ENCODE measurements around the gene ATP5F1D. TPM values are rescaled to one million over a fixed set of nuclear protein-coding genes. Genes with fewer than 3 reads are reported as not detected.

Gene ATP5F1D
- total RNA-seq, 1 experiment from 2014 or later: 102 TPM

DNA sequence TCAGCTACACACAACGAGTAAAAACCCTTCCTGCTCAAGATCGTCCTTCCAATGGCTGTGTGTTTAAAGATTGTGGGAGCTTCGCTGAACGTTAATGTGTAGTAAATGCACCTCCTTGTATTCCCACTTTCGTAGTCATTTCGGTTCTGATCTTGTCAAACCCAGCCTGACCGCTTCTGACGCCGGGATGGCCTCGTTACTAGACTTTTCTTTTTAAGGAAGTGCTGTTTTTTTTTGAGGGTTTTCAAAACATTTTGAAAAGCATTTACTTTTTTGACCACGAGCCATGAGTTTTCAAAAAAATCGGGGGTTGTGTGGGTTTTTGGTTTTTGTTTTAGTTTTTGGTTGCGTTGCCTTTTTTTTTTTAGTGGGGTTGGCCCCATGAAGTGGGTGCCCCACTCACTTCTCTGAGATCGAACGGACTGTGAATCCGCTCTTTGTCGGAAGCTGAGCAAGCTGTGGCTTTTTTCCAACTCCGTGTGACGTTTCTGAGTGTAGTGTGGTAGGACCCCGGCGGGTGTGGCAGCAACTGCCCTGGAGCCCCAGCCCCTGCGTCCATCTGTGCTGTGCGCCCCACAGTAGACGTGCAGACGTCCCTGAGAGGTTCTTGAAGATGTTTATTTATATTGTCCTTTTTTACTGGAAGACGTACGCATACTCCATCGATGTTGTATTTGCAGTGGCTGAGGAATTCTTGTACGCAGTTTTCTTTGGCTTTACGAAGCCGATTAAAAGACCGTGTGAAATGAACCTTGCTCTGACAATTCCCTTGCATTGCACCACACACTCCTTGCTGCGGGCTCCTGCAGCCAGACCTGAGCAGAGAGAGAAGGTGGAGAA lies 31.1 kb downstream of the ATP5F1D start:
- Histone ChIP-seq H2AFZ (ENCODE audit: low read length) (no peak overlapping the region), H3F3A (ENCODE audit: low read length, unreplicated experiment) (no peaks in the 10 kb centered on the region), H3K27me3 (ENCODE audit: low read length) (no peaks in the 10 kb centered on the region), H4K20me1 (ENCODE audit: low read length) (no peaks in the 10 kb centered on the region), H3K79me2 (ENCODE audit: low read length) (peaks cover 73% of the 10 kb centered on the region), H3K9me3 (ENCODE audit: low read length) (no peaks in the 10 kb centered on the region), H3K4me2 (ENCODE audit: low read length) (peak overlapping the region; percentile 98), H3K9ac (ENCODE audit: low read length) (peak overlapping the region; percentile 85), H3K4me3 (ENCODE audit: low read length) (peak overlapping the region; percentile 71), H3K36me3 (ENCODE audit: low read depth, low read length) (peaks cover 6% of the 10 kb centered on the region; the same call in 1 of the 2 replicates), H3K9me2 (replicated peaks; ENCODE audit: low read length) (no peaks in the 10 kb centered on the region), H3K27ac (ENCODE audit: low read length) (peak overlapping the region; percentile 17; the same call in 1 of the 2 replicates), H3K4me1 (ENCODE audit: insufficient read depth, low read length) (peaks cover 70% of the 10 kb centered on the region)
- intact Hi-C loops (cut with micrococcal nuclease): loop anchor here (10.0 kb wide), 1 partner anchor 82 kb away; a partner anchor contains a TSS
- ChIA-PET POLR2A (ENCODE audit: unreplicated experiment) (interaction anchor here (0.5 kb wide), 1 partner anchor 14 kb away, joined by 10 read pairs; no protein-coding TSS in a partner anchor), CTCF (interaction anchor here (0.7 kb wide), 1 partner anchor 29 kb away, joined by 6 read pairs; no protein-coding TSS in a partner anchor)
- TF ChIP-seq EZH2 (IDR thresholded peaks at IDR 0.05; ENCODE audit: low read length, unreplicated experiment) (no peak), EZH2phosphoT487 (IDR thresholded peaks at IDR 0.05; ENCODE audit: borderline replicate concordance, low read length) (no peak)
- TF ChIP-seq, protein P1, sequence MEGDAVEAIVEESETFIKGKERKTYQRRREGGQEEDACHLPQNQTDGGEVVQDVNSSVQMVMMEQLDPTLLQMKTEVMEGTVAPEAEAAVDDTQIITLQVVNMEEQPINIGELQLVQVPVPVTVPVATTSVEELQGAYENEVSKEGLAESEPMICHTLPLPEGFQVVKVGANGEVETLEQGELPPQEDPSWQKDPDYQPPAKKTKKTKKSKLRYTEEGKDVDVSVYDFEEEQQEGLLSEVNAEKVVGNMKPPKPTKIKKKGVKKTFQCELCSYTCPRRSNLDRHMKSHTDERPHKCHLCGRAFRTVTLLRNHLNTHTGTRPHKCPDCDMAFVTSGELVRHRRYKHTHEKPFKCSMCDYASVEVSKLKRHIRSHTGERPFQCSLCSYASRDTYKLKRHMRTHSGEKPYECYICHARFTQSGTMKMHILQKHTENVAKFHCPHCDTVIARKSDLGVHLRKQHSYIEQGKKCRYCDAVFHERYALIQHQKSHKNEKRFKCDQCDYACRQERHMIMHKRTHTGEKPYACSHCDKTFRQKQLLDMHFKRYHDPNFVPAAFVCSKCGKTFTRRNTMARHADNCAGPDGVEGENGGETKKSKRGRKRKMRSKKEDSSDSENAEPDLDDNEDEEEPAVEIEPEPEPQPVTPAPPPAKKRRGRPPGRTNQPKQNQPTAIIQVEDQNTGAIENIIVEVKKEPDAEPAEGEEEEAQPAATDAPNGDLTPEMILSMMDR (conservative IDR thresholded peaks at IDR 0.05; ENCODE audit: low read depth, low read length): no peak
- DNase-seq: no peak
- no peak for ATAC-seq
- no TSS peak for BruUV-seq (replicated peaks)

DNA sequence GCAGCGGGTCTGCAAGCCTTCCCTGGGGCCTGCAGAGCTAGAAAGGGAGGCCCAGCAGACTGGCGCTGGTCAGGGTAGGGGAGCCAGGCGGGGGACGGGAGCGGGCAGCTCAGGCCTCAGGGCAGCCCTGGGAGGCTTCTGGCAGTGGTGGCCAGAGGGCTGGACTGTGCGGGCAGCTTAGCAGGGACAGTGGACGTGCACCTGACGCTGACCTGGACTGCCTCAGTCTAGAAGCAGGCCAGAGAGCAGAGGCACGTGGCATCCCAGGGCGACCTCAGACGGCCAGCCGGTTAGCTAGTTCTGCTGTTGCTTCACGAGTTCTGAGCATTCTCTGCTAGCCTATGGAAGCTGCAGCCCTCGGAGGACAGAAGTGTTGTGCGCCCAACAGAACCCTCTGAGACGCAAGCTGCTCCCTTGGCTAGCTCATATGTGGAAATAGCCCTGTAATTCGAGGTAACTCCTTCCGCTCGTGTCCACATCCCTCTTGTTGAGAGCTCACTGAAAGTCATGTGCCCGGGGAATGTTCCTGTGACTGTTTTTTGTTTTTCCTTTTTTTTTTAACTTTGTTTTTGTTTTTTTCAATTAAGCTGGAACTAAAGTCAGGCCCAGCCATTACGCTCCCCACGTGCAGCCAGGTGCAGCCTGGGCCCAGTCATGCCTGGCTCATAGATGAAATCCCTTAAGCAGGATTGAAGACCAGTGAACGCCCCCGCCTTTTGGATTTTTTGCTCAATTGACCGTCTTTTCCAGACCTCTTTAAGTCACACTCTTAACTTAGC lies 31.9 kb downstream of the ATP5F1D start:
- H3K4me1 ChIP-seq (ENCODE audit: insufficient read depth, low read length): peaks cover 64% of the 10 kb centered on the region
- no TSS peak for BruUV-seq (replicated peaks)
- H4K20me1 ChIP-seq (ENCODE audit: low read length): no peaks in the 10 kb centered on the region
- no peak for DNase-seq
- TF ChIP-seq EZH2phosphoT487 (IDR thresholded peaks at IDR 0.05; ENCODE audit: borderline replicate concordance, low read length): no peak
- TF ChIP-seq, protein P1 (conservative IDR thresholded peaks at IDR 0.05; ENCODE audit: low read depth, low read length): no peak
- TF ChIP-seq EZH2 (IDR thresholded peaks at IDR 0.05; ENCODE audit: low read length, unreplicated experiment): no peak
- no peaks in the 10 kb centered on the region for H3F3A ChIP-seq (ENCODE audit: low read length, unreplicated experiment)
- POLR2A ChIA-PET (ENCODE audit: unreplicated experiment): interaction anchor here (0.6 kb wide), 1 partner anchor 478 kb away, joined by 4 read pairs; no protein-coding TSS in a partner anchor
- no peak overlapping the region for H2AFZ ChIP-seq (ENCODE audit: low read length)
- H3K9me3 ChIP-seq (ENCODE audit: low read length): no peaks in the 10 kb centered on the region
- peaks cover 6% of the 10 kb centered on the region; the same call in 1 of the 2 replicates for H3K36me3 ChIP-seq (ENCODE audit: low read depth, low read length)
- intact Hi-C loops (cut with micrococcal nuclease): loop anchor here (10.0 kb wide), 1 partner anchor 81 kb away; a partner anchor contains a TSS
- CTCF ChIA-PET: interaction anchor here (0.5 to 1.1 kb wide), 2 partner anchors 27 to 29 kb away, joined by 4 read pairs; no protein-coding TSS in a partner anchor
- no peaks in the 10 kb centered on the region for H3K27me3 ChIP-seq (ENCODE audit: low read length)
- H3K27ac ChIP-seq (ENCODE audit: low read length): 0 out of 2 replicates have a peak overlapping the region, but pooled peaks have one; percentile 0
- peak overlapping the region; percentile 70 for H3K4me3 ChIP-seq (ENCODE audit: low read length)
- no peak for ATAC-seq
- H3K4me2 ChIP-seq (ENCODE audit: low read length): peak overlapping the region; percentile 95
- H3K9me2 ChIP-seq (replicated peaks; ENCODE audit: low read length): no peaks in the 10 kb centered on the region
- peak overlapping the region; percentile 92; the same call in 1 of the 2 replicates for H3K9ac ChIP-seq (ENCODE audit: low read length)
- H3K79me2 ChIP-seq (ENCODE audit: low read length): peaks cover 73% of the 10 kb centered on the region

Data from PC-3 (cell line).